Measurements from ENCODE around the gene CHCHD6. TPM values are rescaled to one million over a fixed set of nuclear protein-coding genes. Genes with fewer than 3 reads are reported as not detected.
"Not testable (repeated sequence)": the region's sequence is repeated elsewhere in the genome, so short reads cannot be mapped to it uniquely, and the experiment has no call there.

The CHCHD6 gene
- total and polyA plus RNA-seq, 5 donors from 2014 or later, result 5.6 to 10.5 (median 8.1) TPM

DNA sequence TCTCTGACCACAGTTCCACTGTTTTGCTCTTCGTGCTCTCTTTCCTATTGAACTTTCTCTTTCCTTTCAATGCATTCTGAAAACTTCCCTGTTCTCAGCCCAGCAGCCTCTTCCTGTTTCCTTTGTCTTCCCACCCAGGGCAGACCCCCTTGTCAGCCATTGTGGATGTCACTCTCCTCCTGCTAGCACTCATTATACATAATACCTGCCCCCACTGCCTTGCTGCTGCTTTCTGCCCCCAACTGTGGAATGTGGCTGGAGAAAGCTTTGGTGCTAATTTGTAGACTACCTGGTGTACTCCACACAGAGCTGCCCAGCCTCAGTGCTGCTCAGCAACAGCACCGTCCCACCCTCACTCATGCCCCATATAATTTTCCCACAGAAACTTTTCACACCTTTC, 80.2 kb downstream of the CHCHD6 start:
- Histone ChIP-seq H3K36me3 (ENCODE audit: control insufficient read depth, insufficient read depth, low read length) (no peaks in the 10 kb centered on the region), H3K27ac (ENCODE audit: insufficient read depth, low read length, poor library complexity, severe bottlenecking) (no peak overlapping the region), H3K27me3 (ENCODE audit: control insufficient read depth, insufficient read depth, low read length) (no peaks in the 10 kb centered on the region), H3K9me3 (ENCODE audit: control insufficient read depth in 2 of 2, low read length in 2 of 2) (no peaks in the 10 kb centered on the region), H3K4me1 (ENCODE audit: control insufficient read depth, insufficient read depth, low read length, poor library complexity, severe bottlenecking) (no peaks in the 10 kb centered on the region), H3K4me3 (ENCODE audit: low read depth, low read length) (no peak overlapping the region)
- H3K27me3 Mint-ChIP-seq, result no peaks in the 10 kb centered on the region
- DNase-seq (no peak), ATAC-seq (ENCODE audit: low read depth in 2 of 2) (no peak)
- peaks cover 22% of the 10 kb centered on the region for H3K36me3 Mint-ChIP-seq
- H3K9me3 Mint-ChIP-seq, result peaks cover 0 to 2% (median 0%) of the 10 kb centered on the region in 7 donors
- no peak overlapping the region for H3K27ac Mint-ChIP-seq
- no peak overlapping the region for H3K4me3 Mint-ChIP-seq
- H3K4me1 Mint-ChIP-seq, result peaks cover 5 to 7% (median 5%) of the 10 kb centered on the region in 4 donors

DNA sequence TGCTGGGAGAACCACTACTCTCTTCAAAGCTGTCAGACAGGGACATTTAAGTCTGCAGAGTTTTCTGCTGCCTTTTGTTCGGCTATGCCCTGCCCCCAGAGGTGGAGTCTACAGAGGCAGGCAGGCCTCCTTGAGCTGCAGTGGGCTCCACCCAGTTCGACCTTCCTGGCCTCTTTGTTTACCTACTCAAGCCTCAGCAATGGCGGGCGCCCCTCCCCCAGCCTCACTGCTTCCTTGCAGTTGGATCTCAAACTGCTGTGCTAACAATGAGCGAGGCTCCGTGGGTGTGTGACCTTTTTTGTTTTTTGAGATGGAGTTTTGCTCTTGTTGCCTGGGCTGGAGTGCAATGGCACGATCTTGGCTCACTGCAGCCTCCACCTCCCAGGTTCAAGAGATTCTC, 87.3 kb downstream of the CHCHD6 start:
- H3K4me1 Mint-ChIP-seq, result peaks cover 0 to 10% (median 0%) of the 10 kb centered on the region in 4 donors
- peaks cover 26% of the 10 kb centered on the region for H3K36me3 Mint-ChIP-seq
- H3K4me1 ChIP-seq (ENCODE audit: control insufficient read depth, insufficient read depth, low read length, poor library complexity, severe bottlenecking); DNase-seq; H3K27ac Mint-ChIP-seq; ATAC-seq (ENCODE audit: low read depth in 2 of 2); H3K27ac ChIP-seq (ENCODE audit: insufficient read depth, low read length, poor library complexity, severe bottlenecking); H3K27me3 ChIP-seq (ENCODE audit: control insufficient read depth, insufficient read depth, low read length); H3K4me3 ChIP-seq (ENCODE audit: low read depth, low read length); H3K4me3 Mint-ChIP-seq; H3K36me3 ChIP-seq (ENCODE audit: control insufficient read depth, insufficient read depth, low read length); H3K9me3 ChIP-seq (ENCODE audit: control insufficient read depth in 2 of 2, low read length in 2 of 2); H3K27me3 Mint-ChIP-seq: not testable (repeated sequence)
- peaks cover 0 to 21% (median 4%) of the 10 kb centered on the region in 7 donors for H3K9me3 Mint-ChIP-seq

DNA sequence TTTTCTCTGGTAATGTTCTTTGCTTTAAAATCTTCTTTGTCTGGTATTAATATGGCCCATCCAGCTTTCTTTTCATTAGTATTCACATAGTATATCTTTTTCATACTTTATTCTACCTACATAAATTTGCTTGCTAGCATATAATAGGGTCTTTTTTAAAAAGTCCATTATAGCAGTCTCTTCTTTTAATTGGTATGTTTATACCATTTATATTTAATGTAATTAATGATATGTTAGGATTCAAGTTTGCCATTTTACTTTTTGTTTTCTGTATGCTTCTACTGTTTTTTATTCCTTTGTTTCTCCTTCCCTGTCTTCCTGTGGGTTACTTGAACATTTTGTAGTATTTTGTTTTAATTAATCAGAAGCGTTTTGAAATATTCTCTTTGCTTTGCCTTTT, 89.0 kb downstream of the CHCHD6 start:
- no peaks in the 10 kb centered on the region for H3K27me3 Mint-ChIP-seq
- no peak overlapping the region for H3K4me3 ChIP-seq (ENCODE audit: low read depth, low read length)
- no peaks in the 10 kb centered on the region for H3K36me3 ChIP-seq (ENCODE audit: control insufficient read depth, insufficient read depth, low read length)
- ATAC-seq (ENCODE audit: low read depth in 2 of 2), result no peak
- peaks cover 0 to 14% (median 0%) of the 10 kb centered on the region in 4 donors for H3K4me1 Mint-ChIP-seq
- no peaks in the 10 kb centered on the region for H3K4me1 ChIP-seq (ENCODE audit: control insufficient read depth, insufficient read depth, low read length, poor library complexity, severe bottlenecking)
- H3K27me3 ChIP-seq (ENCODE audit: control insufficient read depth, insufficient read depth, low read length), result no peaks in the 10 kb centered on the region
- peaks cover 0 to 21% (median 5%) of the 10 kb centered on the region in 7 donors for H3K9me3 Mint-ChIP-seq
- DNase-seq, result no peak
- H3K27ac Mint-ChIP-seq, result no peak overlapping the region
- H3K9me3 ChIP-seq (ENCODE audit: control insufficient read depth in 2 of 2, low read length in 2 of 2), result peaks cover 0 to 9% of the 10 kb centered on the region in 2 experiments
- H3K36me3 Mint-ChIP-seq, result peaks cover 29% of the 10 kb centered on the region
- H3K4me3 Mint-ChIP-seq, result no peak overlapping the region
- H3K27ac ChIP-seq (ENCODE audit: insufficient read depth, low read length, poor library complexity, severe bottlenecking), result no peak overlapping the region

DNA sequence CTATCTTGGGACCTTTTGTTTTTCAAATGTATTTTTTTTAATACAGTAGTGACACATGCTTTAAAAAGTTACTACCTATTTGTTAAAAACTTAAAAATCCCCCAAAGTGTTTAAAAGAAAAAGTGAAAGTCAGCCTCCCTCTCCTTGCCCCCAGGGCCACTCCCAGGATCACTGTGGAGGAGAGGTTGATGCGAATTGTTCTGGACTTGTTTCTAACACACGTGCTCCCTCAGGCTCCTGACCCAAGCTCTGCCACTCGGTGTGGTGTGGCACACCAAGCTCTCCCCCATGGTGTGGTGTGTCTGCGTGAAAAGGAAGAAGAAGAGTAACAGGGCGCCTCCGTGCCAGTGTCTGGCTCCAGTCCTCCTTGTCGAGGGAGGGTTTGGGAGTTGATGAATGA, 93.5 kb downstream of the CHCHD6 start:
- Histone ChIP-seq H3K27me3 (ENCODE audit: control insufficient read depth, insufficient read depth, low read length) (no peaks in the 10 kb centered on the region), H3K4me1 (ENCODE audit: control insufficient read depth, insufficient read depth, low read length, poor library complexity, severe bottlenecking) (no peaks in the 10 kb centered on the region), H3K27ac (ENCODE audit: insufficient read depth, low read length, poor library complexity, severe bottlenecking) (no peak overlapping the region), H3K4me3 (ENCODE audit: low read depth, low read length) (no peak overlapping the region), H3K36me3 (ENCODE audit: control insufficient read depth, insufficient read depth, low read length) (no peaks in the 10 kb centered on the region), H3K9me3 (ENCODE audit: control insufficient read depth in 2 of 2, low read length in 2 of 2) (peaks cover 0 to 8% of the 10 kb centered on the region in 2 experiments)
- DNase-seq (no peak), ATAC-seq (ENCODE audit: low read depth in 2 of 2) (no peak)
- H3K36me3 Mint-ChIP-seq, result peaks cover 17% of the 10 kb centered on the region
- no peak overlapping the region for H3K27ac Mint-ChIP-seq
- H3K27me3 Mint-ChIP-seq, result no peaks in the 10 kb centered on the region
- no peak overlapping the region for H3K4me3 Mint-ChIP-seq
- H3K9me3 Mint-ChIP-seq, result peaks cover 0 to 25% (median 7%) of the 10 kb centered on the region in 7 donors
- peaks cover 0 to 6% (median 0%) of the 10 kb centered on the region in 4 donors for H3K4me1 Mint-ChIP-seq

DNA sequence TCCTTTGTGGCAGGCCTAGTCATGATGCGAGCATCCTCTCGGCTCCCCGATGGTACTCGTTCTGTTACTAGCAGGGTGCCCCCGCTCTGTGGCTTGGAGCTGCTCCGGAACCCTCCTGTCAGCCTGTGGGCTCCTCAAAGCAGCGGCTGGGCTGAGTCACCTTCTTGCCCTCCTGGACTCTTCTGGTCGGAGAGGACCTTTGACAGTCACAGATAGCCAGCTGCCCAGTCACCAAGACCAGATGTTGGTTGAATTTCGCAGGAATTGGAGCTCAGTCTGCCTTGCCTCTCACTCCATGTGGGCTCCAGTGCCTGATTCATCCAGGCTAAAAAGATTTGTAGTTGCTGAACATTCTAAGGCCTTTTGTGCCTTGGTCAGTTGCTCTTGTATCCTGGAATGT, 94.5 kb downstream of the CHCHD6 start:
- Histone ChIP-seq H3K4me1 (ENCODE audit: control insufficient read depth, insufficient read depth, low read length, poor library complexity, severe bottlenecking) (no peaks in the 10 kb centered on the region), H3K27me3 (ENCODE audit: control insufficient read depth, insufficient read depth, low read length) (no peaks in the 10 kb centered on the region), H3K27ac (ENCODE audit: insufficient read depth, low read length, poor library complexity, severe bottlenecking) (no peak overlapping the region), H3K4me3 (ENCODE audit: low read depth, low read length) (no peak overlapping the region), H3K36me3 (ENCODE audit: control insufficient read depth, insufficient read depth, low read length) (no peaks in the 10 kb centered on the region), H3K9me3 (ENCODE audit: control insufficient read depth in 2 of 2, low read length in 2 of 2) (no peaks in the 10 kb centered on the region)
- Mint-ChIP-seq H3K27me3 (no peaks in the 10 kb centered on the region), H3K9me3 (peaks cover 0 to 16% (median 5%) of the 10 kb centered on the region in 7 donors), H3K4me3 (no peak overlapping the region), H3K4me1 (peaks cover 0 to 6% (median 0%) of the 10 kb centered on the region in 4 donors), H3K36me3 (peaks cover 11% of the 10 kb centered on the region), H3K27ac (no peak overlapping the region)
- ATAC-seq (ENCODE audit: low read depth in 2 of 2), result no peak
- DNase-seq, result no peak

DNA sequence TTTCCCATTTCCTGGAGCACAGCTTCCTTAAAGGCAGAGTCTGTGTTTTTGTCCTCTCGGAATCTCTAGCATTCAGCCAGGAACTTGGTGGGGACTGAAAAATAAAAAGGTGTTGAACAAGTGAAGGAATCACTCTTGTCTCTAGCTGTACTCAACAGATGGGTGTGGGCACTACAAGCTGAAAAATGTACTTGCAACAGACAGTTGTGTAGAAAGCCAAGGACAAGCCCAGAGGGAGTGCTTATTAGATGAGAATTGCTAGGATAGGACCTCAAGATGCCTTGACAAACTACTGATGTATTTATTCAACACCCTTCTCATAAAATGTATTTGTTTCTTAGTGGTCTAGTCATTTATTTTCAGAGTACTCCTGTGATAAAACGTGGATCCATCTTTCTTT, 95.1 kb downstream of the CHCHD6 start:
- Mint-ChIP-seq H3K36me3 (peaks cover 11% of the 10 kb centered on the region), H3K4me3 (no peak overlapping the region), H3K4me1 (peaks cover 0 to 4% (median 0%) of the 10 kb centered on the region in 4 donors), H3K9me3 (peaks cover 0 to 12% (median 5%) of the 10 kb centered on the region in 7 donors), H3K27ac (no peak overlapping the region), H3K27me3 (no peaks in the 10 kb centered on the region)
- no peaks in the 10 kb centered on the region for H3K9me3 ChIP-seq (ENCODE audit: control insufficient read depth in 2 of 2, low read length in 2 of 2)
- no peak for DNase-seq
- no peak overlapping the region for H3K4me3 ChIP-seq (ENCODE audit: low read depth, low read length)
- no peak overlapping the region for H3K27ac ChIP-seq (ENCODE audit: insufficient read depth, low read length, poor library complexity, severe bottlenecking)
- no peaks in the 10 kb centered on the region for H3K4me1 ChIP-seq (ENCODE audit: control insufficient read depth, insufficient read depth, low read length, poor library complexity, severe bottlenecking)
- no peaks in the 10 kb centered on the region for H3K27me3 ChIP-seq (ENCODE audit: control insufficient read depth, insufficient read depth, low read length)
- no peak for ATAC-seq (ENCODE audit: low read depth in 2 of 2)
- H3K36me3 ChIP-seq (ENCODE audit: control insufficient read depth, insufficient read depth, low read length), result no peaks in the 10 kb centered on the region

DNA sequence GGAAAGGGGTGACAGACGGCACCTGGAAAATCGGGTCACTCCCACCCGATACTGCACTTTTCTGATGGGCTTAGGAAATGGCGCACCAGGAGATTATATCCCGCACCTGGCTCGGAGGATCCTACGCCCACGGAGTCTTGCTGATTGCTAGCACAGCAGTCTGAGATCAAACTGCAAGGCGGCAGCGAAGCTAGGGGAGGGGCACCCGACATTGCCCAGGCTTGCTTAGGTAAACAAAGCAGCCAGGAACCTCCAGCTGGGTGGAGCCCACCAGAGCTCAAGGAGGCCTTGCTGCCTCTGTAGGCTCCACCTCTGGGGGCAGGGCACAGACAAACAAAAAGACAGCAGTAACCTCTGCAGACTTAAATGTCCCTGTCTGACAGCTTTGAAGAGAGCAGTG, 97.3 kb downstream of the CHCHD6 start:
- H3K27me3 Mint-ChIP-seq; ATAC-seq (ENCODE audit: low read depth in 2 of 2); H3K36me3 ChIP-seq (ENCODE audit: control insufficient read depth, insufficient read depth, low read length); H3K9me3 ChIP-seq (ENCODE audit: control insufficient read depth in 2 of 2, low read length in 2 of 2); H3K27ac ChIP-seq (ENCODE audit: insufficient read depth, low read length, poor library complexity, severe bottlenecking); H3K4me1 Mint-ChIP-seq; H3K27ac Mint-ChIP-seq; H3K4me1 ChIP-seq (ENCODE audit: control insufficient read depth, insufficient read depth, low read length, poor library complexity, severe bottlenecking); DNase-seq; H3K27me3 ChIP-seq (ENCODE audit: control insufficient read depth, insufficient read depth, low read length); H3K4me3 Mint-ChIP-seq; H3K4me3 ChIP-seq (ENCODE audit: low read depth, low read length): not testable (repeated sequence)
- peaks cover 11% of the 10 kb centered on the region for H3K36me3 Mint-ChIP-seq
- H3K9me3 Mint-ChIP-seq, result peaks cover 0 to 12% (median 5%) of the 10 kb centered on the region in 7 donors

DNA sequence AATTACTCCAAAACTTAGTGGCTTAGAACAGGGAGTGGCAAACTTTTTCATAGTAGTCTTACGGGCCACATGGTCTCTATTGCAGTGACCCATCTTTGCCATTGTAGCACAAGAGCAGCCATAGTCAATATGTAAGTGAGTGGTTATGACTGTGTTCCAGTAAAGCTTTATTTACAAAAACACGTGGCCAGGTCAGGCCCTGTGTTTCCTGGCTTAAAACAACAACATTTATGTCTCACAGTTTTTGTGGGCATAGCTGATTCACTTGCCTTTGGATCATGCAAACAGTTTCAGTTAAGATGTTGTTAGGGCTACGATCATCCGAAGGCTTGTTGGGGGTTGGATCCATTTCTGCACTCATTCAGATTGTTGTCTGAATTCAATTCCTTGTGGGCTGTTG, 103.8 kb downstream of the CHCHD6 start:
- H3K36me3 Mint-ChIP-seq, result peaks cover 4% of the 10 kb centered on the region
- ATAC-seq (ENCODE audit: low read depth in 2 of 2) (no peak), DNase-seq (no peak)
- no peak overlapping the region for H3K4me3 Mint-ChIP-seq
- no peak overlapping the region for H3K27ac ChIP-seq (ENCODE audit: insufficient read depth, low read length, poor library complexity, severe bottlenecking)
- H3K27me3 Mint-ChIP-seq, result no peaks in the 10 kb centered on the region
- H3K36me3 ChIP-seq (ENCODE audit: control insufficient read depth, insufficient read depth, low read length), result no peaks in the 10 kb centered on the region
- no peak overlapping the region for H3K27ac Mint-ChIP-seq
- H3K9me3 ChIP-seq (ENCODE audit: control insufficient read depth in 2 of 2, low read length in 2 of 2), result no peaks in the 10 kb centered on the region
- H3K27me3 ChIP-seq (ENCODE audit: control insufficient read depth, insufficient read depth, low read length), result no peaks in the 10 kb centered on the region
- no peaks in the 10 kb centered on the region for H3K4me1 Mint-ChIP-seq
- H3K9me3 Mint-ChIP-seq, result peaks cover 0 to 4% (median 1%) of the 10 kb centered on the region in 7 donors
- no peaks in the 10 kb centered on the region for H3K4me1 ChIP-seq (ENCODE audit: control insufficient read depth, insufficient read depth, low read length, poor library complexity, severe bottlenecking)
- no peak overlapping the region for H3K4me3 ChIP-seq (ENCODE audit: low read depth, low read length)

Measured in CD4-positive, CD25-positive, alpha-beta regulatory T cell (primary cell).